ENCODE measurements around the gene NEURL3.

- TF ChIP-seq PKNOX1 (IDR thresholded peaks at IDR 0.05) = no peak
- TF ChIP-seq SP1 (IDR thresholded peaks at IDR 0.05) = no peak
- no peak for TF ChIP-seq FOXM1 (IDR thresholded peaks at IDR 0.05; ENCODE audit: borderline replicate concordance)
- TF ChIP-seq BHLHE40 (IDR thresholded peaks at IDR 0.05; ENCODE audit: borderline replicate concordance) = no peak
- TF ChIP-seq FOXK2 (IDR thresholded peaks at IDR 0.05) = no peak
- no peak for TF ChIP-seq FOXA1 (IDR thresholded peaks at IDR 0.05)
- TF ChIP-seq SUZ12 (IDR thresholded peaks at IDR 0.05) = no peak
Measured at GRCh38 chr2:96541398-96542152, 36.4 kb upstream of the NEURL3 start.
